Neutrophil (primary cell): ENCODE data around the gene ANO1.

ENCODE experiments used
- H3K27ac ChIP-seq: fragments of 200-600 bp; sonication (generic); 2 replicates; pipeline ENCODE4 v1.5.1; 2016; ENCODE audit warnings: mild to moderate bottlenecking, moderate library complexity
- H3K27me3 ChIP-seq: fragments of 200-600 bp; sonication (generic); 2 replicates; pipeline ENCODE4 v1.6.0; 2016; ENCODE audit warnings: mild to moderate bottlenecking
- H3K36me3 ChIP-seq: fragments of 200-600 bp; sonication (generic); 2 replicates; pipeline ENCODE4 v1.5.1; 2017
- H3K4me1 ChIP-seq, 2 experiments: fragments of 200-600 bp in 1 of 2; sonication (generic) in 1 of 2; 1 replicate in 1 of 2; 2 replicates in 1 of 2; pipeline versions ENCODE4 v1.5.1 to v1.6.1; 2013 to 2016; ENCODE audit warnings: low read depth in 1 of 2, low read length in 1 of 2, mild to moderate bottlenecking in 1 of 2, moderate library complexity in 1 of 2; ENCODE audit not compliant: control insufficient read depth in 1 of 2, insufficient read depth in 1 of 2
- H3K4me3 ChIP-seq, 2 experiments: fragments of 200-600 bp in 1 of 2; sonication (generic) in 1 of 2; 1 replicate in 1 of 2; 2 replicates in 1 of 2; pipeline ENCODE4 v1.5.1; 2013 to 2016; ENCODE audit warnings: low read depth in 1 of 2, low read length in 1 of 2, mild to moderate bottlenecking in 1 of 2, moderate library complexity in 1 of 2
- H3K9me3 ChIP-seq: fragments of 200-600 bp; sonication (generic); 2 replicates; pipeline ENCODE4 v1.5.1; 2016
- TF ChIP-seq, protein P1 (sequence below): fragments of 200-600 bp; sonication (generic); IDR thresholded peaks from 2 replicates; pipeline ENCODE4 v1.5.1; 2016; ENCODE audit warnings: antibody characterized with exemption

Gene ANO1

GRCh38 chr11:70048279-70049024 is 29.7 kb upstream of the ANO1 start:
- Histone ChIP-seq H3K27me3 (peaks cover 47% of the 10 kb centered on the region), H3K36me3 (no peaks in the 10 kb centered on the region), H3K4me1 (no peaks in the 10 kb centered on the region), H3K4me3 (no peak overlapping the region), H3K27ac (no peak overlapping the region), H3K9me3 (no peaks in the 10 kb centered on the region)
- TF ChIP-seq, protein P1, sequence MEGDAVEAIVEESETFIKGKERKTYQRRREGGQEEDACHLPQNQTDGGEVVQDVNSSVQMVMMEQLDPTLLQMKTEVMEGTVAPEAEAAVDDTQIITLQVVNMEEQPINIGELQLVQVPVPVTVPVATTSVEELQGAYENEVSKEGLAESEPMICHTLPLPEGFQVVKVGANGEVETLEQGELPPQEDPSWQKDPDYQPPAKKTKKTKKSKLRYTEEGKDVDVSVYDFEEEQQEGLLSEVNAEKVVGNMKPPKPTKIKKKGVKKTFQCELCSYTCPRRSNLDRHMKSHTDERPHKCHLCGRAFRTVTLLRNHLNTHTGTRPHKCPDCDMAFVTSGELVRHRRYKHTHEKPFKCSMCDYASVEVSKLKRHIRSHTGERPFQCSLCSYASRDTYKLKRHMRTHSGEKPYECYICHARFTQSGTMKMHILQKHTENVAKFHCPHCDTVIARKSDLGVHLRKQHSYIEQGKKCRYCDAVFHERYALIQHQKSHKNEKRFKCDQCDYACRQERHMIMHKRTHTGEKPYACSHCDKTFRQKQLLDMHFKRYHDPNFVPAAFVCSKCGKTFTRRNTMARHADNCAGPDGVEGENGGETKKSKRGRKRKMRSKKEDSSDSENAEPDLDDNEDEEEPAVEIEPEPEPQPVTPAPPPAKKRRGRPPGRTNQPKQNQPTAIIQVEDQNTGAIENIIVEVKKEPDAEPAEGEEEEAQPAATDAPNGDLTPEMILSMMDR = no peak

DNA sequence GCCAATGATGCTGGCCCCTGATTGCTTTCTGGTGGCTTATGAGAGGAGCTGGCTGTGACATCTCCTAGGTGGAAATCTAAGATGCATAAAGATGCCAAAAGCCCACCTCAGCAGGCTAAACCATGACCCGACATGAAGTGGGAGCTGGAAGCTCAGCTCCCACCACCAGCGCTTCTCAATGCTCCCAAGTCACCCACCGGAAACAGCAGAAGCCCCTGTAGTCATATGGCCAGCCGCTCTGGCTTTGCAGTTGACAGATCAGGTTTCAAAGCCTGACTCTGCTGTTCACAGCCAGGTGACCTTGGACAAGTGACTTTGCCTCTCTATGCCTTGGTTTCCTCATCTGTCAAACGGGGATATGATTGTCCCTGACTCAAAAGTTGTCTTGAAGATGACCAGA is 29.1 kb upstream of the ANO1 start:
- Histone ChIP-seq H3K4me1 (no peaks in the 10 kb centered on the region), H3K4me3 (no peak overlapping the region), H3K27ac (no peak overlapping the region), H3K9me3 (no peaks in the 10 kb centered on the region), H3K27me3 (peaks cover 50% of the 10 kb centered on the region), H3K36me3 (no peaks in the 10 kb centered on the region)
- TF ChIP-seq, protein P1 = no peak

- no peaks in the 10 kb centered on the region for H3K4me1 ChIP-seq
- TF ChIP-seq, protein P1 = no peak
Measured at GRCh38 chr11:70050243-70050642, 27.9 kb upstream of the ANO1 start.

GRCh38 chr11:70054004-70054403 is 24.1 kb upstream of the ANO1 start:
- H3K27me3 ChIP-seq = peaks cover 32% of the 10 kb centered on the region
- no peaks in the 10 kb centered on the region for H3K4me1 ChIP-seq
- no peaks in the 10 kb centered on the region for H3K36me3 ChIP-seq
- TF ChIP-seq, protein P1 = no peak
- H3K9me3 ChIP-seq = no peaks in the 10 kb centered on the region
- no peak overlapping the region for H3K27ac ChIP-seq
- no peak overlapping the region for H3K4me3 ChIP-seq

More at GRCh38 chr11:70050243-70050642, 27.9 kb upstream of the ANO1 start:
- Histone ChIP-seq H3K27ac (no peak overlapping the region), H3K9me3 (no peaks in the 10 kb centered on the region), H3K4me3 (no peak overlapping the region), H3K27me3 (peaks cover 54% of the 10 kb centered on the region), H3K36me3 (no peaks in the 10 kb centered on the region)

- Histone ChIP-seq H3K36me3 (no peaks in the 10 kb centered on the region), H3K27ac (no peak overlapping the region), H3K4me1 (no peaks in the 10 kb centered on the region), H3K27me3 (peaks cover 22% of the 10 kb centered on the region), H3K4me3 (no peak overlapping the region), H3K9me3 (no peaks in the 10 kb centered on the region)
- TF ChIP-seq, protein P1 = no peak
Measured at GRCh38 chr11:70055444-70055843, 22.7 kb upstream of the ANO1 start.
